Measurements from ENCODE around the gene SLF2.
A peak's percentile ranks its signal among the peaks of the same experiment; 100 is the strongest.

The SLF2 gene

GRCh38 chr10:100912605-100913469 lies at the start of gene SLF2:
Gene SLF2, plus strand, starts transcription at chr10:100912963. Its CDS starts 148 bp downstream, at chr10:100913111.
- ATAC-seq (ENCODE audit: low read depth), result peak; percentile 90
- no peaks in the 10 kb centered on the region for H3K9me3 ChIP-seq (ENCODE audit: severe bottlenecking)

GRCh38 chr10:100863433-100863832 lies 49.3 kb upstream of the SLF2 start:
- no peak for TF ChIP-seq CTCF (IDR thresholded peaks at IDR 0.05; ENCODE audit: poor library complexity, severe bottlenecking)
- no peaks in the 10 kb centered on the region for H3K9me3 ChIP-seq (ENCODE audit: severe bottlenecking)
- no peaks in the 10 kb centered on the region for H3K36me3 ChIP-seq (ENCODE audit: low read depth)
- ATAC-seq (ENCODE audit: low read depth) (no peak), DNase-seq (ENCODE audit: low spot score) (no peak)
- H3K27me3 ChIP-seq (ENCODE audit: insufficient read depth, poor library complexity, severe bottlenecking), result peaks cover 48% of the 10 kb centered on the region
- no peak overlapping the region for H3K4me3 ChIP-seq (ENCODE audit: severe bottlenecking)
- H3K27ac ChIP-seq (ENCODE audit: poor library complexity, severe bottlenecking), result no peak overlapping the region
- no peaks in the 10 kb centered on the region for H3K4me1 ChIP-seq (ENCODE audit: insufficient read depth, poor library complexity, severe bottlenecking)

More at GRCh38 chr10:100912605-100913469, at the start of gene SLF2:
- no peak for TF ChIP-seq CTCF (IDR thresholded peaks at IDR 0.05; ENCODE audit: poor library complexity, severe bottlenecking)
- peak within 1 kb of the TSS; percentile 95 for H3K4me3 ChIP-seq (ENCODE audit: severe bottlenecking)
- DNase-seq (ENCODE audit: low spot score), result peak; percentile 95
- peaks cover 45% of the 10 kb centered on the region for H3K36me3 ChIP-seq (ENCODE audit: low read depth)
- peaks cover 8% of the 10 kb centered on the region for H3K4me1 ChIP-seq (ENCODE audit: insufficient read depth, poor library complexity, severe bottlenecking)
- no peaks in the 10 kb centered on the region for H3K27me3 ChIP-seq (ENCODE audit: insufficient read depth, poor library complexity, severe bottlenecking)
- peak within 1 kb of the TSS; percentile 46 for H3K27ac ChIP-seq (ENCODE audit: poor library complexity, severe bottlenecking)

GRCh38 chr10:100864036-100864885 lies 48.5 kb upstream of the SLF2 start:
- no peak overlapping the region for H3K27ac ChIP-seq (ENCODE audit: poor library complexity, severe bottlenecking)
- ATAC-seq (ENCODE audit: low read depth), result no peak
- H3K27me3 ChIP-seq (ENCODE audit: insufficient read depth, poor library complexity, severe bottlenecking), result peaks cover 40% of the 10 kb centered on the region
- no peaks in the 10 kb centered on the region for H3K36me3 ChIP-seq (ENCODE audit: low read depth)
- H3K9me3 ChIP-seq (ENCODE audit: severe bottlenecking), result no peaks in the 10 kb centered on the region
- no peak for DNase-seq (ENCODE audit: low spot score)
- TF ChIP-seq CTCF (IDR thresholded peaks at IDR 0.05; ENCODE audit: poor library complexity, severe bottlenecking), result no peak
- no peaks in the 10 kb centered on the region for H3K4me1 ChIP-seq (ENCODE audit: insufficient read depth, poor library complexity, severe bottlenecking)
- H3K4me3 ChIP-seq (ENCODE audit: severe bottlenecking), result no peak overlapping the region

GRCh38 chr10:100864978-100865377 lies 47.8 kb upstream of the SLF2 start:
- TF ChIP-seq CTCF (IDR thresholded peaks at IDR 0.05; ENCODE audit: poor library complexity, severe bottlenecking), result no peak
- Histone ChIP-seq H3K27ac (ENCODE audit: poor library complexity, severe bottlenecking) (no peak overlapping the region), H3K9me3 (ENCODE audit: severe bottlenecking) (no peaks in the 10 kb centered on the region), H3K27me3 (ENCODE audit: insufficient read depth, poor library complexity, severe bottlenecking) (peaks cover 33% of the 10 kb centered on the region), H3K36me3 (ENCODE audit: low read depth) (no peaks in the 10 kb centered on the region), H3K4me3 (ENCODE audit: severe bottlenecking) (no peak overlapping the region), H3K4me1 (ENCODE audit: insufficient read depth, poor library complexity, severe bottlenecking) (no peaks in the 10 kb centered on the region)
- no peak for DNase-seq (ENCODE audit: low spot score)
- ATAC-seq (ENCODE audit: low read depth), result no peak

All from RWPE2 (cell line).